HS-27A (cell line): Measurements from ENCODE around the gene GSAP.
"Not testable (repeated sequence)": the region's sequence is repeated elsewhere in the genome, so short reads cannot be mapped to it uniquely, and the experiment has no call there.

Experiments
- DNase-seq: peaks from one replicate; pipeline ENCODE4 v3.0.0-alpha.2; 2012; ENCODE audit warnings: low read depth, missing footprints

The GSAP gene

GRCh38 chr7:77354484-77354883, 61.7 kb downstream of the GSAP start:
- no peak for DNase-seq

GRCh38 chr7:77353911-77354310, 62.2 kb downstream of the GSAP start:
- DNase-seq: no peak

- no peak for DNase-seq
These were observed 62.8 kb downstream of the GSAP start for GRCh38 chr7:77353407-77353721.

- DNase-seq: no peak
These were observed 63.3 kb downstream of the GSAP start for GRCh38 chr7:77352665-77353406.

GRCh38 chr7:77351539-77352004, 64.6 kb downstream of the GSAP start:
- no peak for DNase-seq

GRCh38 chr7:77349141-77349540, 67.0 kb downstream of the GSAP start:
- no peak for DNase-seq

- no peak for DNase-seq
These were observed 67.8 kb downstream of the GSAP start for GRCh38 chr7:77348371-77348813.

- no peak for DNase-seq
These were observed 69.7 kb downstream of the GSAP start for GRCh38 chr7:77346441-77346840.

- not testable (repeated sequence) for DNase-seq
These were observed 70.7 kb downstream of the GSAP start for GRCh38 chr7:77345426-77345825.

GRCh38 chr7:77339726-77340125, 76.4 kb downstream of the GSAP start:
- DNase-seq: no peak

- DNase-seq: no peak
These were observed 77.1 kb downstream of the GSAP start for GRCh38 chr7:77338883-77339629.

GRCh38 chr7:77338260-77338659, 77.9 kb downstream of the GSAP start:
- DNase-seq: no peak

GRCh38 chr7:77337456-77337990, 78.6 kb downstream of the GSAP start:
- no peak for DNase-seq

GRCh38 chr7:77335581-77335980, 80.6 kb downstream of the GSAP start:
- no peak for DNase-seq

GRCh38 chr7:77334039-77334438, 82.1 kb downstream of the GSAP start:
- DNase-seq: not testable (repeated sequence)

GRCh38 chr7:77331938-77332695, 84.0 kb downstream of the GSAP start:
- peak; percentile 75 for DNase-seq

- no peak for DNase-seq
These were observed 85.8 kb downstream of the GSAP start for GRCh38 chr7:77330169-77330882.

- no peak for DNase-seq
These were observed 86.5 kb downstream of the GSAP start for GRCh38 chr7:77329466-77330168.

- DNase-seq: no peak
These were observed 87.5 kb downstream of the GSAP start for GRCh38 chr7:77328669-77329068.

GRCh38 chr7:77327932-77328628, 88.1 kb downstream of the GSAP start:
- DNase-seq: no peak
